NCI-H2029 treated with DMSO at 0.1 percent for 48 hours (cell line): ENCODE measurements around the gene CCDC68.
"Not testable (repeated sequence)": the region's sequence is repeated elsewhere in the genome, so short reads cannot be mapped to it uniquely, and the experiment has no call there.

Source experiments
- DNase-seq: peaks from one replicate; lab custom pipeline; 2025; lab: John Stamatoyannopoulos, UW

CCDC68 gene

GRCh38 chr18:54875063-54875462 lies 84.2 kb downstream of the CCDC68 start:
- no peak for DNase-seq

DNA sequence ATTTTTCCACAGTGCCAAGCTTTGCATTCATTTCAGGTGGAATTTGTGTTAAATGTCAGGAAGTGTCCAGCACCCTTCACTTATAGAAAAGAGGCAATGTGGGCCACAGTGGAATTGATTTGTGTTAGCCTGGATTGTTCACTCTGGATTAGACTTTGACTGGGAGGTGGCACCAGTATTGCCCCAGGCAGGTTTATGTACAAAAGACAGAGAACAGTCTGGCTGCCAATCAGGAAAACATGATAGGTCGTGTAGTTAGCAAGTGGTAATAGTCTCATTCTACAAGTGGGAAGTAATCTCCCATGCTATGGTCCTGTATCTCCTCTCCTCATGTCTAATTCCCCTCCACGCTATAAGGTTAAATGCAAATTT lies 85.4 kb downstream of the CCDC68 start:
- DNase-seq: no peak

DNA sequence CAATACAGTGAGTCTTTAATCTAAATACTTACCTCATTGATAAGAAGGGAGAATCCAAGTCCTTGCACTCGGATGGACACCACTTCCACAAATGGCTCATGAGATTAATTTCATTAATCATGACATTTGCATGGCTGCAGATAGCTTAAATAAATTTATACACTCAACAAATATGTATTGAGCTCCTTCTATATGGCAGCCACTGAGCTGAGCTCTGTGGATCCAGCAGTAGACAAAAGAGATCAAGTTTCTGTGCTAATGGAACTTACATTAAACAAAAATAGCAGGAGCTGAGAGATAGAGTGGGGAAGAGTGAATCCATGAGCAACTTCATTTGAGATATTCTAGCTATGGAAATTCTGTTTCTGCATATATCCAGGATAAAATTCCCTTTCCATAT lies 86.6 kb downstream of the CCDC68 start:
- DNase-seq: no peak

GRCh38 chr18:54871231-54871630 lies 88.0 kb downstream of the CCDC68 start:
- DNase-seq: no peak

GRCh38 chr18:54867131-54867530 lies 92.1 kb downstream of the CCDC68 start:
- no peak for DNase-seq

DNA sequence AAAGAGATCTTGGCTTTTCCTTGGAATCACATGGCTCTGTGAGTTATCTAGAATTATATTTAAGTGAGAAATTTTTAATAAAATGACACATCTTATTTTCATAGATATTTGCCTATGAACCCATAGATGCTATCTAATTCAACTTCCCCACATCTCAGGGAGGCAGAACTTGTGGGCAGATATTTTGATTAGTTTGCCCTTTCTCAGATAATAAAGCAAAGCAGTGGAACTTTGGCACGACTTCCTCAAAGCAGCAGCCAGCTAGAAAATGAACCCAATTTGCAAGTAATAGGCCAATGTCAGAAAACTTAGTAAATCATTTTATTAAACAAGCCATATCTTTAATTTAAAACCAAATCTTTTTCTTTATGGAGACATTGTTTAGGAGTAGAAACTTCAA lies 98.3 kb downstream of the CCDC68 start:
- DNase-seq: no peak

- no peak for DNase-seq
Observed at GRCh38 chr18:54859667-54860421, 99.4 kb downstream of the CCDC68 start.

- no peak for DNase-seq
Observed at GRCh38 chr18:54857499-54857898, 101.8 kb downstream of the CCDC68 start.

GRCh38 chr18:54856105-54856646 lies 103.1 kb downstream of the CCDC68 start:
- DNase-seq: no peak

DNA sequence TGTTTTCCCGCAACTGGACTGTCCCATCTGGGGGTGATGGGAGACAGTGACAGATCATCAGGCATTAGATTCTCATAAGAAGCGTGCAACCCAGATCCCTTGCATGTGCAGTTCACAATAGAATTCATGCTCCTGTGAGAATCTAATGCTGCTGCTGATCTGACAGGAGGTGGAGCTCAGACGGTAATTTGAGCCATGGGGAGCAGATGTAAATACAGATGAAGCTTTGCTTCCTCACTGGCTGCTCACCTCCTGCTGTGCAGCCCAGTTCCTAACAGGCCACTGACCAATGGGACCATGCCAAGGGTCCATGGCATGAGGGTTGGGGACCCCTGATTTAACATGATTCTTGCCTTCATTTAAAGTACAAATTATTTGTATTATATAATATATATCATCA lies 104.2 kb downstream of the CCDC68 start:
- DNase-seq: not testable (repeated sequence)

DNA sequence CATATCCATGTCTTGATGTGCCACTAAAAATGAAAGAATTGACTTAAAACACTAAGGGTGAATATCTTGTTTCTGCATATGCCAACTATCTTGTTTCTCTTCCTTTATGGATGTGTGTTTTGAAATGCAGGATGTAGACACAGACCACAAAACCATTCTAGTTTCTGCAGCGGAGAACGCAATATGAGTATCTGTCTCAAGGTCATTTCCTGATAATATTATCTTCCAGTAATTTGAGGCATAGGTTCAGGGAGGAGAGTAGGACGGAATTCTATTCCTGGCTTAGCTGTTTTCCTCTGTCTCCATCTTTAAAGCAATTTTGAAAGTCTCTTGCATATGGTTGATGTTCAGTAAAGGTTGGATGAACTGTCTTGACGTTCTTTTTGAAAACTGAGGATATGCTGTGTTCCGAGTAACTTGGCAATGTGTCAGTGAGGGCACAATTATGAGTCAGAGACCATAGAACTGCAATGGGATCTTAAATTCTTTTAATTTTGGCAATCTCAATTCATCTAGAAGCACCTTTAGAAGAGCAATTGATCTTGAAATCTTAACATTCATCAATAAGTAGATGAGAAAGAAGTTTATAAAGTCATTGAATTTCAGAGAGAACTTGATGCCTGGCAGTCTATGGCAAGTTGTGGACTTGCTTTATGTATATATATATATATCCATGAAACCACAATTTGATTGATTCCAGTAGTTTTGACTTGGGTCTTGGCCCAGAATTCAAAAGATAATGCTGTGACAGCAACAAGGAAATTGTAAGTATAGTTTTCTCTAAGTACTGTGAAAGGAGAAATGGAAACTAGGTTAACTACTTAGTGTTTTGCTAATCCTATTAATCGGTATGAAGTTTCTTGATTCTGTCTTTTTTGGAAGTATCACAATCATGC lies 106.2 kb downstream of the CCDC68 start:
- DNase-seq: no peak
